ENCODE measurements around the gene LRP6.

DNA sequence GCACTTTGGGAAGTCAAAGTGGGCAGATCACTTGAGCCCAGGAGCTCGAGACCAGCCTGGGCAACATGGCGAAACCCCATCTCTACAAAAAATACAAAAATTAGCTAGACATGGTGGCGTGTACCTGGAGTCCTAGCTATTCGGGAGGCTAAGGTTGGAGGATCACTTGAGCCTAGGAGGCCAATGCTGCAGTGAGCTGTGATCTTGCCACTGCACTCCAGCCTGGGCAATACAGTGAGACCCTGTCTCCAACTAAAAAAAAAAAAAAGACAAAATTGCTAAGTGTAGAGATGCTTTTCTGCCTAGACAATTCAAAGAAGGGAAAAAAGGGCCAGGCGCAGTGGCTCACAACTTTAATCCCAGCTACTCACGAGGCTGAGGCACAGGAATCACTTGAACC, 3.4 kb upstream of the LRP6 start:
- TF ChIP-seq, protein P1, sequence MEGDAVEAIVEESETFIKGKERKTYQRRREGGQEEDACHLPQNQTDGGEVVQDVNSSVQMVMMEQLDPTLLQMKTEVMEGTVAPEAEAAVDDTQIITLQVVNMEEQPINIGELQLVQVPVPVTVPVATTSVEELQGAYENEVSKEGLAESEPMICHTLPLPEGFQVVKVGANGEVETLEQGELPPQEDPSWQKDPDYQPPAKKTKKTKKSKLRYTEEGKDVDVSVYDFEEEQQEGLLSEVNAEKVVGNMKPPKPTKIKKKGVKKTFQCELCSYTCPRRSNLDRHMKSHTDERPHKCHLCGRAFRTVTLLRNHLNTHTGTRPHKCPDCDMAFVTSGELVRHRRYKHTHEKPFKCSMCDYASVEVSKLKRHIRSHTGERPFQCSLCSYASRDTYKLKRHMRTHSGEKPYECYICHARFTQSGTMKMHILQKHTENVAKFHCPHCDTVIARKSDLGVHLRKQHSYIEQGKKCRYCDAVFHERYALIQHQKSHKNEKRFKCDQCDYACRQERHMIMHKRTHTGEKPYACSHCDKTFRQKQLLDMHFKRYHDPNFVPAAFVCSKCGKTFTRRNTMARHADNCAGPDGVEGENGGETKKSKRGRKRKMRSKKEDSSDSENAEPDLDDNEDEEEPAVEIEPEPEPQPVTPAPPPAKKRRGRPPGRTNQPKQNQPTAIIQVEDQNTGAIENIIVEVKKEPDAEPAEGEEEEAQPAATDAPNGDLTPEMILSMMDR (IDR thresholded peaks at IDR 0.05): no peak
- no peak for TF ChIP-seq POLR2A (IDR thresholded peaks at IDR 0.05)
